Amniotic epithelial cell (primary cell): ENCODE measurements around the gene EYS.
A peak's percentile ranks its signal among the peaks of the same experiment; 100 is the strongest.
"Not testable (repeated sequence)": the region's sequence is repeated elsewhere in the genome, so short reads cannot be mapped to it uniquely, and the experiment has no call there.

Source experiments
- DNase-seq: peaks from one replicate; pipeline ENCODE4 v3.0.0-alpha.2; 2010; ENCODE audit warnings: low read depth

Gene EYS

GRCh38 chr6:63792736-63793464 is 1914.1 kb downstream of the EYS start:
- peak; percentile 71 for DNase-seq

GRCh38 chr6:63790334-63790733 is 1916.7 kb downstream of the EYS start:
- no peak for DNase-seq

- DNase-seq = no peak
Measured at GRCh38 chr6:63789699-63790098, 1917.3 kb downstream of the EYS start.

GRCh38 chr6:63788569-63788968 is 1918.5 kb downstream of the EYS start:
- no peak for DNase-seq

- peak; percentile 81 for DNase-seq
Measured at GRCh38 chr6:63787021-63787420, 1920.0 kb downstream of the EYS start.

- DNase-seq = no peak
Measured at GRCh38 chr6:63785006-63785405, 1922.0 kb downstream of the EYS start.

GRCh38 chr6:63783096-63783495 is 1923.9 kb downstream of the EYS start:
- no peak for DNase-seq

- peak; percentile 27 for DNase-seq
Measured at GRCh38 chr6:63774961-63775360, 1932.1 kb downstream of the EYS start.

- DNase-seq = no peak
Measured at GRCh38 chr6:63773200-63773599, 1933.8 kb downstream of the EYS start.

- no peak for DNase-seq
Measured at GRCh38 chr6:63765828-63766227, 1941.2 kb downstream of the EYS start.

- peak; percentile 37 for DNase-seq
Measured at GRCh38 chr6:63764318-63764916, 1942.6 kb downstream of the EYS start.

GRCh38 chr6:63760199-63760598 is 1946.8 kb downstream of the EYS start:
- no peak for DNase-seq

- DNase-seq = no peak
Measured at GRCh38 chr6:63759605-63760105, 1947.4 kb downstream of the EYS start.

GRCh38 chr6:63757826-63758225 is 1949.2 kb downstream of the EYS start:
- DNase-seq = no peak

GRCh38 chr6:63757275-63757674 is 1949.8 kb downstream of the EYS start:
- DNase-seq = not testable (repeated sequence)

GRCh38 chr6:63750400-63750799 is 1956.6 kb downstream of the EYS start:
- DNase-seq = no peak

GRCh38 chr6:63745784-63746183 is 1961.2 kb downstream of the EYS start:
- no peak for DNase-seq

GRCh38 chr6:63744810-63745209 is 1962.2 kb downstream of the EYS start:
- no peak for DNase-seq

- DNase-seq = no peak
Measured at GRCh38 chr6:63743691-63744090, 1963.3 kb downstream of the EYS start.

GRCh38 chr6:63742060-63742459 is 1965.0 kb downstream of the EYS start:
- DNase-seq = no peak

- DNase-seq = peak; percentile 75
Measured at GRCh38 chr6:63740709-63741108, 1966.3 kb downstream of the EYS start.

- no peak for DNase-seq
Measured at GRCh38 chr6:63739094-63739687, 1967.8 kb downstream of the EYS start.

GRCh38 chr6:63738190-63738589 is 1968.8 kb downstream of the EYS start:
- DNase-seq = not testable (repeated sequence)
